ENCODE results near the gene ARHGAP36. TPM values are rescaled to one million over a fixed set of nuclear protein-coding genes. Genes with fewer than 3 reads are reported as not detected.
A peak's percentile ranks its signal among the peaks of the same experiment; 100 is the strongest.

The ARHGAP36 gene
- polyA plus RNA-seq (2013, experiment 1 of 2; ENCODE audit: insufficient read length) = 0.73 TPM
- polyA plus RNA-seq (2013, experiment 2 of 2; ENCODE audit: insufficient read length) = 0.76 TPM

GRCh38 chrX:131058136-131058868 lies at the start of gene ARHGAP36:
ARHGAP36 (plus strand) TSS chrX:131058346; CDS start chrX:131081666, 23,320 bp downstream.
- DNase-seq = no peak

- no peak for DNase-seq
Measured at GRCh38 chrX:131010186-131010585, 48.0 kb upstream of the ARHGAP36 start.

- no peak for DNase-seq
Measured at GRCh38 chrX:131025336-131025735, 32.8 kb upstream of the ARHGAP36 start.

- DNase-seq = no peak
Measured at GRCh38 chrX:131032354-131033230, 25.6 kb upstream of the ARHGAP36 start.

- no peak for DNase-seq
Measured at GRCh38 chrX:131034063-131034462, 24.1 kb upstream of the ARHGAP36 start.

GRCh38 chrX:131040781-131041180 lies 17.4 kb upstream of the ARHGAP36 start:
- DNase-seq = no peak

- no peak for DNase-seq
Measured at GRCh38 chrX:131041667-131042066, 16.5 kb upstream of the ARHGAP36 start.

GRCh38 chrX:131045726-131046125 lies 12.4 kb upstream of the ARHGAP36 start:
- DNase-seq = no peak

GRCh38 chrX:131046596-131046995 lies 11.6 kb upstream of the ARHGAP36 start:
- no peak for DNase-seq

GRCh38 chrX:131047180-131047579 lies 11.0 kb upstream of the ARHGAP36 start:
- no peak for DNase-seq

GRCh38 chrX:131053076-131053475 lies 5.1 kb upstream of the ARHGAP36 start:
- DNase-seq = no peak

GRCh38 chrX:131054906-131055305 lies 3.2 kb upstream of the ARHGAP36 start:
- DNase-seq = no peak

GRCh38 chrX:131057706-131058105 lies 440 bp upstream of the ARHGAP36 start:
- no peak for DNase-seq

- DNase-seq = no peak
Measured at GRCh38 chrX:131059246-131059645, 1.1 kb downstream of the ARHGAP36 start.

- DNase-seq = no peak
Measured at GRCh38 chrX:131060147-131060546, 2.0 kb downstream of the ARHGAP36 start.

GRCh38 chrX:131061306-131061705 lies 3.2 kb downstream of the ARHGAP36 start:
- DNase-seq = no peak

- no peak for DNase-seq
Measured at GRCh38 chrX:131063613-131064012, 5.5 kb downstream of the ARHGAP36 start.

GRCh38 chrX:131066237-131066636 lies 8.1 kb downstream of the ARHGAP36 start:
- DNase-seq = no peak

GRCh38 chrX:131067216-131067615 lies 9.1 kb downstream of the ARHGAP36 start:
- no peak for DNase-seq

- no peak for DNase-seq
Measured at GRCh38 chrX:131067846-131068745, 9.9 kb downstream of the ARHGAP36 start.

- peak; percentile 2 for DNase-seq
Measured at GRCh38 chrX:131068945-131069719, 11.0 kb downstream of the ARHGAP36 start.
